ENCODE results near the gene IQCB1. TPM values are rescaled to one million over a fixed set of nuclear protein-coding genes. Genes with fewer than 3 reads are reported as not detected.
A peak's percentile ranks its signal among the peaks of the same experiment; 100 is the strongest.

IQCB1 gene
- total RNA-seq, 1 donor, result 15.9 TPM

- no peak overlapping the region for H3K27ac ChIP-seq (ENCODE audit: low read depth, low read length)
- no peaks in the 10 kb centered on the region for H3K79me2 ChIP-seq (ENCODE audit: insufficient read depth, low read length)
- no peaks in the 10 kb centered on the region for H3K9me3 ChIP-seq (ENCODE audit: low read depth, low read length)
- H3K4me2 ChIP-seq (ENCODE audit: insufficient read depth, low read length), result no peak overlapping the region
- DNase-seq (ENCODE audit: insufficient read length, low spot score, missing footprints), result peak; percentile 9
- H3K36me3 ChIP-seq (ENCODE audit: insufficient read depth, low read length), result no peaks in the 10 kb centered on the region
- no peak for TF ChIP-seq CTCF (IDR thresholded peaks at IDR 0.05; ENCODE audit: extremely low read depth, low read depth, low read length)
- H4K20me1 ChIP-seq (ENCODE audit: insufficient read depth, low read length), result no peaks in the 10 kb centered on the region
- H3K4me3 ChIP-seq (ENCODE audit: insufficient read depth, low read length), result no peak overlapping the region
- peaks cover 3% of the 10 kb centered on the region for H3K27me3 ChIP-seq (ENCODE audit: insufficient read depth, low read length)
- H3K4me1 ChIP-seq (ENCODE audit: insufficient read depth, low read length), result no peaks in the 10 kb centered on the region
- no peak overlapping the region for H2AFZ ChIP-seq (ENCODE audit: low read length)
Observed at GRCh38 chr3:121757087-121757811, 77.6 kb downstream of the IQCB1 start.

GRCh38 chr3:121752772-121753171 is 82.1 kb downstream of the IQCB1 start:
- no peaks in the 10 kb centered on the region for H3K27me3 ChIP-seq (ENCODE audit: insufficient read depth, low read length)
- H3K9me3 ChIP-seq (ENCODE audit: low read depth, low read length), result no peaks in the 10 kb centered on the region
- no peak overlapping the region for H2AFZ ChIP-seq (ENCODE audit: low read length)
- peaks cover 19% of the 10 kb centered on the region for H3K79me2 ChIP-seq (ENCODE audit: insufficient read depth, low read length)
- no peak overlapping the region for H3K27ac ChIP-seq (ENCODE audit: low read depth, low read length)
- H3K4me3 ChIP-seq (ENCODE audit: insufficient read depth, low read length), result no peak overlapping the region
- DNase-seq (ENCODE audit: insufficient read length, low spot score, missing footprints), result no peak
- H4K20me1 ChIP-seq (ENCODE audit: insufficient read depth, low read length), result peaks cover 10% of the 10 kb centered on the region
- no peaks in the 10 kb centered on the region for H3K36me3 ChIP-seq (ENCODE audit: insufficient read depth, low read length)
- TF ChIP-seq CTCF (IDR thresholded peaks at IDR 0.05; ENCODE audit: extremely low read depth, low read depth, low read length), result no peak
- H3K4me1 ChIP-seq (ENCODE audit: insufficient read depth, low read length), result peaks cover 15% of the 10 kb centered on the region
- no peak overlapping the region for H3K4me2 ChIP-seq (ENCODE audit: insufficient read depth, low read length)

GRCh38 chr3:121752261-121752660 is 82.6 kb downstream of the IQCB1 start:
- Histone ChIP-seq H3K36me3 (ENCODE audit: insufficient read depth, low read length) (no peaks in the 10 kb centered on the region), H3K4me3 (ENCODE audit: insufficient read depth, low read length) (no peak overlapping the region), H3K4me1 (ENCODE audit: insufficient read depth, low read length) (peaks cover 19% of the 10 kb centered on the region), H3K27ac (ENCODE audit: low read depth, low read length) (no peak overlapping the region), H4K20me1 (ENCODE audit: insufficient read depth, low read length) (peaks cover 13% of the 10 kb centered on the region), H3K27me3 (ENCODE audit: insufficient read depth, low read length) (no peaks in the 10 kb centered on the region), H3K9me3 (ENCODE audit: low read depth, low read length) (no peaks in the 10 kb centered on the region), H3K79me2 (ENCODE audit: insufficient read depth, low read length) (peaks cover 24% of the 10 kb centered on the region), H2AFZ (ENCODE audit: low read length) (no peak overlapping the region), H3K4me2 (ENCODE audit: insufficient read depth, low read length) (no peak overlapping the region)
- TF ChIP-seq CTCF (IDR thresholded peaks at IDR 0.05; ENCODE audit: extremely low read depth, low read depth, low read length), result no peak
- no peak for DNase-seq (ENCODE audit: insufficient read length, low spot score, missing footprints)

DNA sequence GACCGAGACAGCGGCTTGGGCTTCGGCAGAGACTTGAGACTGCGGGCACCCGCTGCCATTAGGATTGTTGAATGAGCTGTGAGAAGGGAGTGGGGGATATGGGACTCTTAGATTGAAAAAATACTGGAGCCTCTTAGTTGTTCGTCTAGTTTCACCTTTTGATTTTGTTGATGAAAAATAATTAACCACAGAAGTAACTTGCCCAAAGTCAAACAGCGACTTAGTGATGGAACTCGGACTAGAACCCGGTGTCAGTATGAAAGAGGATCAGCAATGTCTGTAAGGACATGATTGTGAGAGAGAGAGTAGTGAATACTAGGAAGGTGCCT is 84.8 kb downstream of the IQCB1 start:
- H3K79me2 ChIP-seq (ENCODE audit: insufficient read depth, low read length), result peaks cover 41% of the 10 kb centered on the region
- no peak for DNase-seq (ENCODE audit: insufficient read length, low spot score, missing footprints)

More for the DNA sequence above, 84.8 kb downstream of the IQCB1 start:
- Histone ChIP-seq H3K36me3 (ENCODE audit: insufficient read depth, low read length) (peaks cover 5% of the 10 kb centered on the region), H3K27me3 (ENCODE audit: insufficient read depth, low read length) (no peaks in the 10 kb centered on the region), H3K4me3 (ENCODE audit: insufficient read depth, low read length) (peak overlapping the region; percentile 99), H3K9me3 (ENCODE audit: low read depth, low read length) (no peaks in the 10 kb centered on the region), H3K4me2 (ENCODE audit: insufficient read depth, low read length) (peak overlapping the region; percentile 85), H3K27ac (ENCODE audit: low read depth, low read length) (peak overlapping the region; percentile 97), H2AFZ (ENCODE audit: low read length) (peak overlapping the region; percentile 83), H4K20me1 (ENCODE audit: insufficient read depth, low read length) (peaks cover 18% of the 10 kb centered on the region), H3K4me1 (ENCODE audit: insufficient read depth, low read length) (peaks cover 19% of the 10 kb centered on the region)
- TF ChIP-seq CTCF (IDR thresholded peaks at IDR 0.05; ENCODE audit: extremely low read depth, low read depth, low read length), result no peak

Data from osteoblast (primary cell).